HG02970 (cell line): ENCODE results near the gene KLC4.
"Not testable (repeated sequence)": the region's sequence is repeated elsewhere in the genome, so short reads cannot be mapped to it uniquely, and the experiment has no call there.

Experiments used
- ATAC-seq: cut with Tn5 transposase; IDR thresholded peaks from one replicate; pipeline ENCODE4 v1.9.1; 2021; ENCODE audit warnings: mild to moderate bottlenecking, moderate library complexity, moderate number of reproducible peaks; ENCODE audit not compliant: unreplicated experiment, low FRiP score

Gene KLC4

GRCh38 chr6:43035495-43036194, 23.8 kb upstream of the KLC4 start:
- no peak for ATAC-seq

- no peak for ATAC-seq
Measured at GRCh38 chr6:43036712-43037111, 22.7 kb upstream of the KLC4 start.

- no peak for ATAC-seq
Measured at GRCh38 chr6:43037197-43037596, 22.2 kb upstream of the KLC4 start.

GRCh38 chr6:43037706-43038105, 21.7 kb upstream of the KLC4 start:
- no peak for ATAC-seq

GRCh38 chr6:43038727-43039126, 20.7 kb upstream of the KLC4 start:
- ATAC-seq = no peak

DNA sequence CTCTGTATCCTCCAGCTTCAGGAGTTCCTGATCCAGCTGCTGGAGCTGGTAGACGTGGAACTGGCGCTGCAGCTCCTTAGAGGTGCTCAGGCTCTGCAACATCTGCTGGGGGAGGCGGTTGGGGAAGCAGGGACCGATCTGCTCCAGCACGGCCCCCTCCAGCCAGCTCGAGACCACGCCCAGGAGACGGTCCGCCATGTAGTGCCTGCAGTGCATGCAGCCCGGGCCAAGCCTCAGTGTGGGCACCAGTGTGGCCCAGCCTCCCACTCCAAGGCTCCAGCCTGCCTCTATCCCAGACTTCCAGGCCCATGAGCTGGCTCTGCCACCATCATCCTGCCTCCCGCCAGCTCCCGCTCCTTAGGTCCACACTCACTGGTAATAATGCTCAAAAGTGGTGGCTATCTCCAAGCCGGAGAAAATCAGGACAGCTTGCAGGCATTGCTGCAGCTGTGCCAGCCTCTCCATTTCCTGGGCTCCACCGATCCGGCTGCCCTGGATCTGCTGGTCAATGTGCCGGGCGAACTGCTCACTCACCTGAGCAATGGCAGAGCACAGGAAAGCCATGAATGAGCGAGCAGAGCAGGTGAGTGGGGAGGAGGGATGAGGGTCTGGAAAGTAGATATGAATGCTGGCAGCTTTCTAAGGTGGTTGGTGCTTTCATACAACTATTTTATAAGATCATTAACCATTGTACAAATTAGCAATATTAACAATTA, 18.7 kb upstream of the KLC4 start:
- ATAC-seq = no peak

DNA sequence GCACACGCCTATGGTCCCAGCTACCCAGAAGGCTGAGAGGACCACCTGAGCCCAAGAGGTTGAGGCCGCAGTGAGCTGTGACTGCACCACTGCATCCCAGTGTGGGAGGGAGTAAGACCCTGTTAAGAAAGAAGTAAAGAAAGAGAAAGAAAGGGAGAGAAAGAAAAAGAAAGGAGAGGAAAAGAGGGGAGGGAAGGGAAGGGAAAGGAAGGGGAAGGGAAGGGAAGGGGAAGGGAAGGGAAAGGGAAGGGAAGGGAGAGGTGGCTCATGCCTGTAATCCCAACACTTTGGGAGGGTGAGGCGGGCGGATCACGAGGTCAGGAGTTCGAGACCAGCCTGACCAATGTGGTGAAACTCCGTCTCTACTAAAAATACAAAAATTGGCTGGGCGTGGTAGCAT, 18.0 kb upstream of the KLC4 start:
- not testable (repeated sequence) for ATAC-seq

DNA sequence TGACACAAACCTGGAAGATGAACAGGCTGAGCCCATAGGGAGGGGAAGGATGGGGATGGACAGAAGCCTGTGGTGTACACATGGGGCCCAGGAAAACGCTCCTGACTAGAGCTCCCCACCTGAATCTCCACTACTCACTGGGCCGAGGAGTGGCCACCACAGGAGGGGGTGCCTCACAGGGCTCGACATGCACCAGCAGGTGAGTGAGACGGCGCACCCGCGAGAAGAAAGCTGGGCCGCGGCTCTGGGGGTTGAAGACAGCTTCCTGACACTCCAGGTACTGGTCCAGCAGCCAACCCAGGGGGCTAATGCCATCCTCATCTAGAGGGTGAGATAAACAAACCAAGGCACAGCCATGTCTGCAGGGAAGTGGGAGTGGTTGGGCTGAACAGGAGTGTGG, 16.1 kb upstream of the KLC4 start:
- ATAC-seq = no peak

DNA sequence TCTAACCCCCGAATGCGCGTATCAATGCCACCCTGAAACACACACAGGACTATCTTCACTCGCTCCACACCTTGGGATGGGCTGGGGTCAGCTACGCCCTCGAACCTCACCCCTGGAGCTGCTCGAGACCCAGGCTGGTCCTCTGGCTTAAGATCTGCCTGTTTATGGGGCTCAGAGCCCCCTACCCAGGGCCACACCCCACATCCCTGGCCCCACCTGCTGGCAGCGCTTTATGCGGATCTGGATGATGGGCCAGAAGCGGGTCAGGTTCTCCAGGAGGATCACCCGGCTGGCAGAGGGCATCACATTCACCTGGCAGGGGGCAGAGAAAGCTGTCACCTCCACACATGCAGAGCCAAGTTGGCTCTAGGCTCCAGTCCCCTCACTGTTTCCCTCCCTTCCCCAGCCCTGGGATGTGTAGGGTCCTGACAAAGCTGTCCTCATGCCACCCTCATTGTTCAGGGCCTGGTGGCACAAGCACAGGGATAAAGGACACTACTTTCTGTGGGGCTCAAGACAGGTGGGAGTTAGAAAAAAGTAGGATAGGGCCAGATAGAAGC, 14.0 kb upstream of the KLC4 start:
- ATAC-seq = no peak

DNA sequence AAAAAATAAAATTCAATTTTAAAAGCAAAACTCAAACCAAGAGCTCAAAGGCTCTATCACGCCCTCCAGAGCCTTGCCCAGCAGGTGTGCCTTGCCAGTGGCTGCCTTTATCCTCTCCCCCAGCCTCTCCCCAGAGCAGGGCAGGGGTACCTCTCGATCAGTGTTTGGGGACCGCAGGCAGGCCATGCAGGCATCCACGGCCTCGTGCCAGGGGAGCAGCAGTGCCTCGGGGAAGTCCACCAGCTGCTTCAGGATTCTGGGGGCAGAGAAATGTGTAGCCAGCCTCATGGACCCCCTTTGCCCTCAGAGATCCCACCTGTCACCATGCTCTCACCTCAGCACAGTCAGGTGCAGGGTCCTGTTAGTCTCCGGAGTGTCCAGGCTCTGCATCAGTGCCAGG, 11.4 kb upstream of the KLC4 start:
- no peak for ATAC-seq

DNA sequence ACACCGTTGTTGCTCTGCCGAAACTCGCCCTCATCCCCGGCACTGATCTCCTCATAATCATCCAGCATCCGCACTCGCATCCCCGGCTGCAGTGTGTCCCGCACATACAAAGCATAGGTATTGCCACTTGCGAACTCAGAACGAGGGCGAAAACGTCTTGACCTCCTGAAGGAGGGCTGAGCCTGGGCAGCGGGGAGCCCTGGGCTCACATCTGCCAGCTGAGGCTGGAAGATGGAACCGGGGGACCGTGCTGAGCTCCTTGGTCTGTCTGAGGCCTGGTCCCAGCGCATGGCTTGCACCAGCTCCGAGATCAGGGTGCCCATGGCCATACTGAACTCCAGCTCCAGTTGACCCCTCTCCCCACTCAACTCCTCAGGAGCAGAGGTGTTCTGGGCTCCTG, 8.4 kb upstream of the KLC4 start:
- no peak for ATAC-seq

DNA sequence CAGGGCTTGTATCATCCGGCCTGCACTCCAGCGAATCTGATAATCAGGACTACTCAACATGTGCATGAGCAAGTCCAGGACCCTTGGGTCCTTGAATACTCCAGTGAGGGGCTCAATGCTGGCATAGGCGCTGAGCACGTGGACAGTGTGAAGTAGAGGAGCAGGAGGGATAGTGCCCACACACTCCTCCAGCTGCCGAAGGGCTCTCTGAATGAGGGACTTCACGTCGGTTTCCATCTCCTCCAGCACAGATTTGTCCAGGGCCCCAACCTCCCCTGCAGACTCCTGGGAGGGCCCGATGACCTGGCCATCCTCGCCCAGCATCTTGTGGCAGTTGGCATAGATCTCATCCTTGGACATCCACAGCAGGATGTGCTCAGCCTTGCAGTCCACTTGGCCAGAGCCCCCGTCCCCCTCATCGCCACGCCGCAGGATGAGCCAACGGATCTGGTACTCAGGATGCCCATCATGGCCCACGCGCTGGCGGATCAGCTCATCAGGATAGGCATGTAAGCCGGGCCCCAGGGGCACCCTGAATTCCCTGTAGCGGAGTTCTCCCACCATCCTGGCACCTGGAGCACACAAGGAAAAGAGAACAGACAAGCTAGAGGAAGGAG, 7.1 kb upstream of the KLC4 start:
- ATAC-seq = no peak

- no peak for ATAC-seq
Measured at GRCh38 chr6:43052842-43053544, 6.4 kb upstream of the KLC4 start.

- no peak for ATAC-seq
Measured at GRCh38 chr6:43053545-43054205, 5.8 kb upstream of the KLC4 start, which contains the start of gene CUL7. CUL7 (minus strand) TSS chr6:43053851; CDS start chr6:43052788, 1,063 bp downstream.

- no peak for ATAC-seq
Measured at GRCh38 chr6:43054206-43054943, 5.1 kb upstream of the KLC4 start.

DNA sequence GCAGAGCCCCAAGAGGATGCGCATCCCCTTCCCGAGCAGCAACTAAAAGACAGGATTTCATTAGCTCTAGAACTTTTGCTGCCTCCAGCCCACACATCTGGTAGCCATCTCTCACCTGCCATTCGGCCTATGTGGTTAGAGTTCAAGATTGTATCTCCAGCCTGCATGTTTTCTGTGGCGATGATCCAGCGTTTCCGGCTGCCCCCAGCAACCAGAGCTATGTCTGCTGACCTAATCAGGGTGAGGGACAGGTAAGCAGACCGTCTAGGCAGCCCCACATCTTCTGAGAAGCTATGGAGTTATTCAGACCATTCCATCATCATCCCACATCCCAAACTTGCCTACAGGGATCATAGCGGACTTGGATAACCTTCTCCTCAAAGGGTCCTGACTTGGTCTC, 3.5 kb upstream of the KLC4 start:
- ATAC-seq = no peak

DNA sequence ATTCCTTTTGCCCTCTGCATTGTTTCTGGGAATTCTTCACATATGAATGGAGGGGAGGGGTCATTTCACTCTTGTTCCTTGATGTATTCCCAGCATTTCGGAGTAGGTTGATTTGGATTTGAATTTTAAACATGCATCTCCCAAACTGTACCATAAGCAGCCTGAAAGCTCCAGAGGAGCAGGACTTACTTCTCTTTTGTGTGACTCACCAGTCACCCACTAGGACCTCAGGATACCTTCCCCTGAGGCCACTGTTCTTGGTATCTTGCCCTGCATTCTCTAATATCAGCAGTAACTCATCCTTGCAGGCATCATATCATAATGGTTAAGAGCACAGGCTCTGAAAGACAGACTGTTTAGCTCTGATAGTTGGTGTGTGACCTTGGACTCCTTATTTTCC, 900 bp upstream of the KLC4 start:
- no peak for ATAC-seq

DNA sequence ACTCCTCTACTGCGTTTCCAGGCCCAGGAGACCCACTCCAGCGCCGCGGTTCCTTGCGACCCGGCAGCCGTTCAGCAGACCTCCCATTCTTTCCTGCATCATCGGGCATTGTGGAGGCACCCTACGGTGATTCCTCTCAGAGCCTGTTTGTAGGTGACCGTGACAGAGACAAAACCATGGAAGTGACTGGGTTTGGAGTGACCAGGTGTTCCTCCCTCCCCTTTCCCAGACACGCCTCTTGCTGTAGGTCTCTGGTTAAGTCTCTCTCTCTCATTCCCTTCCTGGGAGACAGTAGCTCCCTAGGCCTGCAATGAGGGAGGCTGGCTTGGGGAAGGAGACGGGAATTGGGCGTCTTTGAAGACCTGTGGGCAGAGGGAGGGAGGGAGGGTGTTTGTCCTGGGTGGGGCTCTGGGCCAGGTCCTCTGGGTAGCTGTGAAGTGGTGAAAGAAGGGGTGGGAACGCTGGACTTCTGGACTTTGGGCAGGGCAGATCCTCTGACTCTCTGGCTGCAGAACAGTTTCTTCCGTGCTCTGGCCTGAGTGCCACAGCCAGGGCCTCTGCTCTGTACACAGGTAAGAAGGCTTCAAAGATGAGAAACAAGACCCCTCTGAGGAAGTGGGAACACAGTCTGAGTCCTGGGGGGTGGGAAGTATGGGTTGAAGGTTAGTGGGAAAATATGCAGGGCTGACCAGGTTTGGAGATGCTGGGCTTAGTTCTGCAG, 763 bp downstream of the KLC4 start:
- ATAC-seq = no peak
